ENCODE measurements around the gene VEPH1.

Gene VEPH1

DNA sequence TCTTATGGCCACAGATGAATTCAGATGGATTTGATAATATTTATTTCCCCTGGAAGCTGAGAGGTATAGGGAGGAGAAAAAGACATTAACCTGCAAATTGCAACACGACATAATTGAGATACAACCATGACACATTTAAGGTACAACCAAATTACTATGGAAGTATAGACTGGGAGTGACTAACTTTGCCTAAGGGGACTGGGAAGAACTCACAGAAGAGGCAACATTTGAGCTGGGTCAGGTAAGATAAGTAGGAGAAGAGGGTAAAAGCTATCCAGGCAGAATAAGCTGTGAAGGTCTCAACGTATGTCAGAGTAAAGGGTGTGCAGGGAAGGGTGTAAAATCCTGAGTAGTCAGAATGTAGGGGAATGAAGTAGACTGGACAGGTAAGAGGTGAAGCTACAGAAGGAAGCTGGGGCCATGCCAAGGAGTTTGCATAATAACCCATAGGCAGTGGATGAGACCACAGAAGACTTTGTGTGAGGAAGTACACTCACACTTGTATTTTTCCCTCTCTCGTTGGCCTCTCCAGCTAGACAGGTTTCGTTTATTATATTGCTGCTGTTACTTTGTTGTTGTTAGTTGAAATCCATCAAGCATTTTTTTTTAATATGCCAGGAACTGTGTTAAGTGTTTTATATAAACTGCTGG is 94.6 kb downstream of the VEPH1 start:
- Histone ChIP-seq H3K79me2 (ENCODE audit: control insufficient read depth, insufficient read depth, low read length) (no peaks in the 10 kb centered on the region), H3K56ac (ENCODE audit: low read length) (no peak overlapping the region), H3K79me1 (ENCODE audit: low read length) (no peaks in the 10 kb centered on the region), H2BK5ac (ENCODE audit: low read length) (no peak overlapping the region), H4K5ac (ENCODE audit: low read length) (no peak overlapping the region), H3K23ac (ENCODE audit: low read length) (no peak overlapping the region), H3K18ac (ENCODE audit: low read length) (no peak overlapping the region), H3K36me3 (ENCODE audit: control insufficient read depth, insufficient read depth, low read length) (no peaks in the 10 kb centered on the region), H2BK15ac (replicated peaks; ENCODE audit: low read depth) (no peak overlapping the region), H3K4me2 (ENCODE audit: low read length) (no peak overlapping the region), H3K4me1 (ENCODE audit: control insufficient read depth, low read depth, low read length) (no peaks in the 10 kb centered on the region), H3K4ac (ENCODE audit: low read depth, low read length) (no peak overlapping the region), H3K4me3 (ENCODE audit: low read length) (no peak overlapping the region), H4K8ac (ENCODE audit: low read depth, low read length) (no peak overlapping the region), H2AK5ac (ENCODE audit: low read length) (no peak overlapping the region), H3K9ac (ENCODE audit: low read length) (no peak overlapping the region), H2BK120ac (ENCODE audit: low read depth, low read length) (no peak overlapping the region), H3K27ac (ENCODE audit: low read depth, low read length) (no peak overlapping the region), H3K27me3 (ENCODE audit: insufficient read depth, low read length, poor library complexity) (no peaks in the 10 kb centered on the region)
- no CpG with 5 or more reads among the region's 4 CpGs for WGBS (ENCODE audit: extremely low coverage, insufficient coverage, low lambda C conversion rate)
- DNase-seq, result no peak

DNA sequence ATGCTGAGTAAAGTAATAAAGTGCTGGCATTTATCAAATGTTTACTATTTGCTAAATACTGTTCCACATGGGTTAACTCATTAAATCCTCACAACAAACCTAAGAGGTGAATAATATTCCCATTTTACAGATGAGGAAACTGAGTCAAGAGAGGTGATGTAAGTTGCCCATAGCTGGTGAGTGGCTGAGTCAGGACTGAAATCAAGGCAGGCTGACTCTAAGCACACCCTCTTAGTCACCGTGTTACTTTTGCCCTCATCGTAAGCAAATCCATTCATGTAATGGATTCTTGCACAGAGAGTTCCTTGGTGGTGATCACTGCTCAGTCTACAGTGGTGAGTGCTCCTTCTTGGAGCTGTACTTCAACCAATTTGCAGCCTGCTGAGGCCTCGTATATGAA is 95.4 kb downstream of the VEPH1 start:
- no peak overlapping the region for H3K23ac ChIP-seq (ENCODE audit: low read length)
- H3K79me2 ChIP-seq (ENCODE audit: control insufficient read depth, insufficient read depth, low read length), result no peaks in the 10 kb centered on the region
- no peak overlapping the region for H2BK120ac ChIP-seq (ENCODE audit: low read depth, low read length)
- no peak overlapping the region for H3K9ac ChIP-seq (ENCODE audit: low read length)
- no CpG with 5 or more reads among the region's 3 CpGs for WGBS (ENCODE audit: extremely low coverage, insufficient coverage, low lambda C conversion rate)
- no peaks in the 10 kb centered on the region for H3K36me3 ChIP-seq (ENCODE audit: control insufficient read depth, insufficient read depth, low read length)
- no peak overlapping the region for H2BK5ac ChIP-seq (ENCODE audit: low read length)
- no peak overlapping the region for H3K4me2 ChIP-seq (ENCODE audit: low read length)
- no peaks in the 10 kb centered on the region for H3K4me1 ChIP-seq (ENCODE audit: control insufficient read depth, low read depth, low read length)
- H4K5ac ChIP-seq (ENCODE audit: low read length), result no peak overlapping the region
- H3K79me1 ChIP-seq (ENCODE audit: low read length), result no peaks in the 10 kb centered on the region
- no peak overlapping the region for H3K27ac ChIP-seq (ENCODE audit: low read depth, low read length)
- H3K4me3 ChIP-seq (ENCODE audit: low read length), result no peak overlapping the region
- H4K8ac ChIP-seq (ENCODE audit: low read depth, low read length), result no peak overlapping the region
- no peak for DNase-seq
- no peak overlapping the region for H2BK15ac ChIP-seq (replicated peaks; ENCODE audit: low read depth)
- H3K18ac ChIP-seq (ENCODE audit: low read length), result no peak overlapping the region
- H3K27me3 ChIP-seq (ENCODE audit: insufficient read depth, low read length, poor library complexity), result no peaks in the 10 kb centered on the region
- H3K56ac ChIP-seq (ENCODE audit: low read length), result no peak overlapping the region
- no peak overlapping the region for H2AK5ac ChIP-seq (ENCODE audit: low read length)
- no peak overlapping the region for H3K4ac ChIP-seq (ENCODE audit: low read depth, low read length)

DNA sequence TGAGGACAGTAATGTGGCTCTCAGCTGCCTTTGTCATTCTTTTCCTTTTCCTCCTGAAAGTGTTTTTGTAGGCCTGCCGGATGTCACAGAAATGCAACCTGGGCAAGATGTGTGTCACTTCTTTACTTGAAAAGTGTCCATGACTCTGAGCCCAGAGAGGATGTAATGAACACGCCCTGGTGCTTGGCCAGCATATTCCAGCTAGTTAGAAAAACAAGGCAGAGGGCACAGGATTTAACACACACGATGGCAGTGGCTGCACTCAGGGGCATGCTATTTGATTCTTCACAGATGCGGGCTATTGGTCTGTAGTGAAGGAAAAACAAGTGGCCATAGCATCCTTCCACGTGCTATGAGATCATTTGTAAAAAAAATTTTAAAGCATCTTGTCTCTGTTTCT is 96.8 kb downstream of the VEPH1 start:
- no CpG with 5 or more reads among the region's 5 CpGs for WGBS (ENCODE audit: extremely low coverage, insufficient coverage, low lambda C conversion rate)
- H3K79me2 ChIP-seq (ENCODE audit: control insufficient read depth, insufficient read depth, low read length), result no peaks in the 10 kb centered on the region

DNA sequence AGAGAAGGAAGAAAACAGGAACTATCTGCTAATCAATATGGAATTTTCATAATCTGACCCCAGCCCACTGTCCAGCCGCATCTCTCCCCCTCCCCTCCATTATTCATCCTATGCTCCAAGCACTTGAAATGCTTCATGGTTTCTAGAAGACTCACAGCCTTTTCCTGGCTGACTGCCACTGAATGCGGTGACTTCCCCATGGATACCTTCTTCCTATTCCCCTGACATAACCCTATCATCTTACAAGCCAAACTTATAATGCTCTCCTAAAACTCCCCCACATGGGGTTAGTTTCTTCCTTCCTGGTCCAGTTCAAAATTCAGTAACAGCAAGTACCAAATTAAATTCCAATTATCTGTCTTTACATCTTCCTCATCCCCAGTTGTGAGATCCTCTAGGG is 97.8 kb downstream of the VEPH1 start:
- WGBS (ENCODE audit: extremely low coverage, insufficient coverage, low lambda C conversion rate), result no CpG with 5 or more reads among the region's 2 CpGs
- Histone ChIP-seq H3K9ac (ENCODE audit: low read length) (no peak overlapping the region), H3K27me3 (ENCODE audit: insufficient read depth, low read length, poor library complexity) (no peaks in the 10 kb centered on the region), H2BK5ac (ENCODE audit: low read length) (no peak overlapping the region), H3K79me2 (ENCODE audit: control insufficient read depth, insufficient read depth, low read length) (no peaks in the 10 kb centered on the region), H3K4me1 (ENCODE audit: control insufficient read depth, low read depth, low read length) (no peaks in the 10 kb centered on the region), H3K18ac (ENCODE audit: low read length) (no peak overlapping the region), H4K8ac (ENCODE audit: low read depth, low read length) (no peak overlapping the region), H3K79me1 (ENCODE audit: low read length) (no peaks in the 10 kb centered on the region), H4K5ac (ENCODE audit: low read length) (no peak overlapping the region), H3K27ac (ENCODE audit: low read depth, low read length) (no peak overlapping the region), H2BK120ac (ENCODE audit: low read depth, low read length) (no peak overlapping the region), H3K4ac (ENCODE audit: low read depth, low read length) (no peak overlapping the region), H3K23ac (ENCODE audit: low read length) (no peak overlapping the region), H2AK5ac (ENCODE audit: low read length) (no peak overlapping the region), H3K56ac (ENCODE audit: low read length) (no peak overlapping the region), H3K36me3 (ENCODE audit: control insufficient read depth, insufficient read depth, low read length) (no peaks in the 10 kb centered on the region), H3K4me2 (ENCODE audit: low read length) (no peak overlapping the region), H3K4me3 (ENCODE audit: low read length) (no peak overlapping the region), H2BK15ac (replicated peaks; ENCODE audit: low read depth) (no peak overlapping the region)
- DNase-seq, result no peak

More for the DNA sequence above, 96.8 kb downstream of the VEPH1 start:
- Histone ChIP-seq H3K4me1 (ENCODE audit: control insufficient read depth, low read depth, low read length) (no peaks in the 10 kb centered on the region), H2BK5ac (ENCODE audit: low read length) (no peak overlapping the region), H3K27me3 (ENCODE audit: insufficient read depth, low read length, poor library complexity) (no peaks in the 10 kb centered on the region), H2AK5ac (ENCODE audit: low read length) (no peak overlapping the region), H2BK15ac (replicated peaks; ENCODE audit: low read depth) (no peak overlapping the region), H3K4ac (ENCODE audit: low read depth, low read length) (no peak overlapping the region), H3K79me1 (ENCODE audit: low read length) (no peaks in the 10 kb centered on the region), H3K4me2 (ENCODE audit: low read length) (no peak overlapping the region), H3K56ac (ENCODE audit: low read length) (no peak overlapping the region), H3K9ac (ENCODE audit: low read length) (no peak overlapping the region), H3K27ac (ENCODE audit: low read depth, low read length) (no peak overlapping the region), H4K8ac (ENCODE audit: low read depth, low read length) (no peak overlapping the region), H4K5ac (ENCODE audit: low read length) (no peak overlapping the region), H3K36me3 (ENCODE audit: control insufficient read depth, insufficient read depth, low read length) (no peaks in the 10 kb centered on the region), H3K4me3 (ENCODE audit: low read length) (no peak overlapping the region), H2BK120ac (ENCODE audit: low read depth, low read length) (no peak overlapping the region), H3K23ac (ENCODE audit: low read length) (no peak overlapping the region), H3K18ac (ENCODE audit: low read length) (no peak overlapping the region)
- no peak for DNase-seq

DNA sequence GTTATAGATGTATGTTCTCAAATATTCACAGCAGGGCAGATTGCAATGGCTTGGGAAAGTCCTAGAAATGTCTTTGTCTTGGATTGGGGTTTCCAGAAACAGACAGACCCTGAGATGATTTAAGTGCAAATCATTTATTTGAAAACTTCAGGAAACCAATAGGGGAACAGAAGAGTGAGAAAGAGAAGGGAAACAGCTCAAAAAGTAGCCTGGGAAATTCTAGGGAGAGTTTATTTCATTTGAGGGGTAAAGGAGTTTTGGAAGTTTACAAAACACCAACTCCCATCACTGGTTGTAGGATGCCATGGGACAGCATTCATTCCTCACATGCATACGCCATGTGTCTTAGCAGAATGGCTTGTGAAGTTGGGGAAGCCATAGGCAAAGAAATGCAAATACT is 98.8 kb downstream of the VEPH1 start:
- H4K8ac ChIP-seq (ENCODE audit: low read depth, low read length), result no peak overlapping the region
- H3K79me1 ChIP-seq (ENCODE audit: low read length), result no peaks in the 10 kb centered on the region
- no peak overlapping the region for H4K5ac ChIP-seq (ENCODE audit: low read length)
- no peak overlapping the region for H2AK5ac ChIP-seq (ENCODE audit: low read length)
- no peak overlapping the region for H3K9ac ChIP-seq (ENCODE audit: low read length)
- H2BK5ac ChIP-seq (ENCODE audit: low read length), result no peak overlapping the region
- H3K23ac ChIP-seq (ENCODE audit: low read length), result no peak overlapping the region
- H3K4me2 ChIP-seq (ENCODE audit: low read length), result no peak overlapping the region
- no peak overlapping the region for H3K4me3 ChIP-seq (ENCODE audit: low read length)
- no peak overlapping the region for H2BK15ac ChIP-seq (replicated peaks; ENCODE audit: low read depth)
- no peaks in the 10 kb centered on the region for H3K79me2 ChIP-seq (ENCODE audit: control insufficient read depth, insufficient read depth, low read length)
- no peak for DNase-seq
- H3K56ac ChIP-seq (ENCODE audit: low read length), result no peak overlapping the region
- H3K18ac ChIP-seq (ENCODE audit: low read length), result no peak overlapping the region
- no peak overlapping the region for H2BK120ac ChIP-seq (ENCODE audit: low read depth, low read length)
- H3K4ac ChIP-seq (ENCODE audit: low read depth, low read length), result no peak overlapping the region
- H3K27ac ChIP-seq (ENCODE audit: low read depth, low read length), result no peak overlapping the region
- H3K27me3 ChIP-seq (ENCODE audit: insufficient read depth, low read length, poor library complexity), result no peaks in the 10 kb centered on the region
- H3K36me3 ChIP-seq (ENCODE audit: control insufficient read depth, insufficient read depth, low read length), result no peaks in the 10 kb centered on the region
- WGBS (ENCODE audit: extremely low coverage, insufficient coverage, low lambda C conversion rate), result no CpG with 5 or more reads among the region's 1 CpG
- no peaks in the 10 kb centered on the region for H3K4me1 ChIP-seq (ENCODE audit: control insufficient read depth, low read depth, low read length)

DNA sequence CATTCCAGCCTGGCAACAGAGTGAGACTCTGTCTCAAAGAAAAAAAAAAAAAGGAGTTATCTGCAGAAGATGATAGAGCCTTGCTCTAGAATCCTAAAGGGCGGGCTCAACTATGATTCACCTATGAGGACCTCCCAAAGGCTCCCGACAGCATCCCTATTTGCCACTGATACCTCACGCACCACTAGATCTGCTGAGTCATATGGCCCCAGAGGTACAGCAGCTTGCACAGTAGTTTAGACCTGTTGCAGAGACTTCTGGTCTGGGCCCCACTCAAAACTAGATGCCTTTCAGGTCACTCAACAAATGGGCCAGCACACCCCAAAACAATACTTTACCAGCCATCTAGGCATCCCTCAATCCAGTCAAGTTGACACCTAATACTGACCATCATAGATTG is 104.6 kb downstream of the VEPH1 start:
- Histone ChIP-seq H3K27ac (ENCODE audit: low read depth, low read length) (no peak overlapping the region), H3K4me1 (ENCODE audit: control insufficient read depth, low read depth, low read length) (no peaks in the 10 kb centered on the region), H2AK5ac (ENCODE audit: low read length) (no peak overlapping the region), H3K4ac (ENCODE audit: low read depth, low read length) (no peak overlapping the region), H3K18ac (ENCODE audit: low read length) (no peak overlapping the region), H3K4me3 (ENCODE audit: low read length) (no peak overlapping the region), H2BK15ac (replicated peaks; ENCODE audit: low read depth) (no peak overlapping the region), H2BK5ac (ENCODE audit: low read length) (no peak overlapping the region), H3K79me2 (ENCODE audit: control insufficient read depth, insufficient read depth, low read length) (no peaks in the 10 kb centered on the region), H3K36me3 (ENCODE audit: control insufficient read depth, insufficient read depth, low read length) (no peaks in the 10 kb centered on the region), H3K56ac (ENCODE audit: low read length) (no peak overlapping the region), H2BK120ac (ENCODE audit: low read depth, low read length) (no peak overlapping the region), H4K8ac (ENCODE audit: low read depth, low read length) (no peak overlapping the region), H3K4me2 (ENCODE audit: low read length) (no peak overlapping the region), H3K27me3 (ENCODE audit: insufficient read depth, low read length, poor library complexity) (no peaks in the 10 kb centered on the region), H4K5ac (ENCODE audit: low read length) (no peak overlapping the region), H3K23ac (ENCODE audit: low read length) (no peak overlapping the region), H3K9ac (ENCODE audit: low read length) (no peak overlapping the region), H3K79me1 (ENCODE audit: low read length) (no peaks in the 10 kb centered on the region)
- DNase-seq, result no peak
- no CpG with 5 or more reads among the region's 3 CpGs for WGBS (ENCODE audit: extremely low coverage, insufficient coverage, low lambda C conversion rate)

All from mesendoderm (in vitro differentiated cells).